PFSK-1 (cell line): ENCODE results near the gene SPEF2.

Experiments
- FOXP2 ChIP-seq: optimal IDR thresholded peaks from 2 replicates; pipeline ENCODE3; 2011; ENCODE audit warnings: borderline replicate concordance, control low read depth, inconsistent platforms; ENCODE audit not compliant: insufficient read depth; ENCODE audit errors: extremely low read length, extremely low read depth
- POLR2AphosphoS5 ChIP-seq: IDR thresholded peaks from 2 replicates; pipeline ENCODE4 v1.6.1; 2012; ENCODE audit warnings: low read depth, mild to moderate bottlenecking, control low read depth, low read length, moderate library complexity
- SIN3A ChIP-seq: IDR thresholded peaks from 2 replicates; pipeline ENCODE4 v1.6.1; 2012; ENCODE audit warnings: mild to moderate bottlenecking, low read length, moderate library complexity, borderline replicate concordance; ENCODE audit not compliant: insufficient read depth
- TAF1 ChIP-seq: IDR thresholded peaks from 2 replicates; pipeline ENCODE4 v1.6.1; 2012; ENCODE audit warnings: low read length, control low read depth, borderline replicate concordance; ENCODE audit not compliant: insufficient read depth
- TF ChIP-seq, protein P1 (sequence below), 2 experiments: IDR thresholded peaks; 2 replicates each; pipeline versions ENCODE4 v1.6.1 to v1.8.0; 2011 to 2012; ENCODE audit warnings: low read depth in 2 of 2, low read length in 2 of 2, control low read depth in 1 of 2, inconsistent platforms in 1 of 2, mild to moderate bottlenecking in 1 of 2, moderate library complexity in 1 of 2; ENCODE audit not compliant: insufficient read depth in 1 of 2

SPEF2 gene

DNA sequence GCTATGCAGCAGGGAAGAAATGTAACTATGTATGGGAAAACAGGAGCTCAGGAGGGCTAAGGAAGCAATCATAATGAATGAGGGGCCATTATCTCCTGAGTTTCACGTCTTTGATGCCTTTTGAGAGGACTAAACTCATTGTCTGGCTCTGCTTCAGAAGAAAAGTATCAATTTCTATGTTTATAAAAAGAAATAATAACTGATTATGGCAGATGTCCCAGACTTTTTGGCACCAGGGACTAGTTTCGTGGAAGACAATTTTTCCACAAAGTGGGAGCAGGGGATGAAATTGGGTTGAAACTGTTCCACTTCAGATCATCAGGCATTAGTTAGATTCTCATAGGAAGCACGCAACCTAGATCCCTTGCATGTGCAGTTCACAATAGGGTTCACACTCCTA, 230.3 kb downstream of the SPEF2 start:
- no peak for TF ChIP-seq SIN3A
- no peak for TF ChIP-seq POLR2AphosphoS5
- TF ChIP-seq, protein P1, sequence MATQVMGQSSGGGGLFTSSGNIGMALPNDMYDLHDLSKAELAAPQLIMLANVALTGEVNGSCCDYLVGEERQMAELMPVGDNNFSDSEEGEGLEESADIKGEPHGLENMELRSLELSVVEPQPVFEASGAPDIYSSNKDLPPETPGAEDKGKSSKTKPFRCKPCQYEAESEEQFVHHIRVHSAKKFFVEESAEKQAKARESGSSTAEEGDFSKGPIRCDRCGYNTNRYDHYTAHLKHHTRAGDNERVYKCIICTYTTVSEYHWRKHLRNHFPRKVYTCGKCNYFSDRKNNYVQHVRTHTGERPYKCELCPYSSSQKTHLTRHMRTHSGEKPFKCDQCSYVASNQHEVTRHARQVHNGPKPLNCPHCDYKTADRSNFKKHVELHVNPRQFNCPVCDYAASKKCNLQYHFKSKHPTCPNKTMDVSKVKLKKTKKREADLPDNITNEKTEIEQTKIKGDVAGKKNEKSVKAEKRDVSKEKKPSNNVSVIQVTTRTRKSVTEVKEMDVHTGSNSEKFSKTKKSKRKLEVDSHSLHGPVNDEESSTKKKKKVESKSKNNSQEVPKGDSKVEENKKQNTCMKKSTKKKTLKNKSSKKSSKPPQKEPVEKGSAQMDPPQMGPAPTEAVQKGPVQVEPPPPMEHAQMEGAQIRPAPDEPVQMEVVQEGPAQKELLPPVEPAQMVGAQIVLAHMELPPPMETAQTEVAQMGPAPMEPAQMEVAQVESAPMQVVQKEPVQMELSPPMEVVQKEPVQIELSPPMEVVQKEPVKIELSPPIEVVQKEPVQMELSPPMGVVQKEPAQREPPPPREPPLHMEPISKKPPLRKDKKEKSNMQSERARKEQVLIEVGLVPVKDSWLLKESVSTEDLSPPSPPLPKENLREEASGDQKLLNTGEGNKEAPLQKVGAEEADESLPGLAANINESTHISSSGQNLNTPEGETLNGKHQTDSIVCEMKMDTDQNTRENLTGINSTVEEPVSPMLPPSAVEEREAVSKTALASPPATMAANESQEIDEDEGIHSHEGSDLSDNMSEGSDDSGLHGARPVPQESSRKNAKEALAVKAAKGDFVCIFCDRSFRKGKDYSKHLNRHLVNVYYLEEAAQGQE (IDR thresholded peaks at IDR 0.05; ENCODE audit: insufficient read depth in 1 of 2, low read depth in 2 of 2, low read length in 2 of 2): no peak
- TF ChIP-seq TAF1: no peak
- no peak for TF ChIP-seq FOXP2

DNA sequence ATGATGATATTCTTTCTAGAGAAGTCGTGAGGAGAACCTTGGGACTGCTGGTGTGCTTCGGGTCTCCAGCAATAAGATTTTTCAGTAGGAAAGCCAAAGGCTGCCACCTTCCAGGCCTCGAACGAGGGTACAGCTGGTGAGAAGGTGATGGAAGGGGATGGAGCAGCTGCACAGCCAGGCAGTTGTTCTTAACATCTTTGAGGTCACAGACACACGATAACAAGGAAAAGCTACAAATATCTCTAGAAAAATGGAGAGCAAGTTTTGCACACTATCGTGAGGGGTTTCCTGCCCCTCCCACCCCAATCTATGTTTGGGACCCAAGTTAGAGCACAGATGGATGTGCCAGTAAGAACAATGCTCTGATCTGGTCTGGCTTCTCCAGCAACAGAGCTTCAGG, 232.2 kb downstream of the SPEF2 start:
- TF ChIP-seq, protein P1 (IDR thresholded peaks at IDR 0.05; ENCODE audit: insufficient read depth in 1 of 2, low read depth in 2 of 2, low read length in 2 of 2): no peak
- no peak for TF ChIP-seq TAF1
- TF ChIP-seq SIN3A: no peak
- TF ChIP-seq FOXP2: no peak
- TF ChIP-seq POLR2AphosphoS5: no peak

DNA sequence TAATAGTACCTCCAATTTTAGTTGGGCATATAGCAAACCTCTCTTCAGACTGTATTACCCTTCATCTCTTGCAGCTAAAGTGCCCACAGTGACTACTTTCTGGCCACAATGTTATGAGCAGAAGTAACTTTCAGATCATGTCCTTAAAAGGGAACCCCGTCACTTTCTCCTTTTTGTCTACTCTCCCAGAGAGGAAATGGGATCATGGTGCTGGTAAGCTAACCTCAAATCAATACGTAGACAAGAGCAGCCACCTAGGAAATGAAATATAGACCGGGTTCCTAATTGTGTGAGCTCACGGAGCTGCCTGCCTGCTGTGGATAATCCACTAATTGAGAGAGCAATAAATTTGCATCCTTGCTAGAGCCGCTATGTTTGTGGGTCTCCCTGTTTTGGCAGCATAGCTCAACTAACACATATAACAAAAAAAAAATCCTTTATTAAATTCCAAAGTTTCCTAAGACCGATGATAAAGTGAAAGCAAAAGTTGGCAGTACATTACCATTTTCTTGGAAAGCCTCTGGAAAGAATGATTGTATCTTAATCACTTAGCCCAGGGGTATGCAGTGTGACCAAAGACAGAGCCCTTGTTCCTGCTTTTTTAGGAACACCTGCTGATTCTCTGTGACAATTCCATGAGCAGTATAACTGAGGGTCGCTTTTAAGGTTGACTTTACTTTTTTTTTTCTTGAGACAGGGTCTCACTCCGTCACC, 233.5 kb downstream of the SPEF2 start:
- no peak for TF ChIP-seq TAF1
- TF ChIP-seq SIN3A: no peak
- TF ChIP-seq FOXP2: no peak
- TF ChIP-seq POLR2AphosphoS5: no peak
- TF ChIP-seq, protein P1 (IDR thresholded peaks at IDR 0.05; ENCODE audit: insufficient read depth in 1 of 2, low read depth in 2 of 2, low read length in 2 of 2): no peak

DNA sequence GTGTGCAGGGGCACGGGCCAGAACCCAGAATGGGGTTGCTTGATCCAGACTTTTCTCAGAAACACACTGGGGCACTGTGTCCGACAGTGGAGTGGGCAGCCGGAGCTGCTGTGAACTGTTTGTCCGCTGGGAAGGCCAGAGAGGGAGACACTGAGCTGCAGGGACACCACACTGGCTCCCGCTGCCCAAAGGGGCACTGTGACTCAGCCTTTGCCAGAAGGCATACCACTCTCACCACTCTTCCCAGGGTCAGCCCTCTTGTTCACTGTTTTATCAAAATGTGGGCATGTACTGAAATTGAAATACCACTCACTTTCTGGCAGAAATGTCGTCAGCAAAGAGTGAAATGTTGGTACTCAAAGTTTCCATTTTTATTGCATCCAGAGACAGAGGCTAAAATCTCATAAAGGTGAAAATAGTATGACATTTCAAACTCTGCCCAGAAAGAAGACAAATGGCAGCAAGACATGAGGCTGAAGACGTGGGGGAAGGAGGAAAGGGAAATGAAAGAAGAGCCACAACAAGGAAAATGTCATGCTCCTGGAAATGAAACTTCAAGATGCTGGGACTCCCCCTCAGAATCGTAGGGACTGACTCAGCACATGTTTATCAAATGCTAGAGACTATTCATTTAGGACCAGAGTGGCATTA, 234.5 kb downstream of the SPEF2 start:
- TF ChIP-seq, protein P1 (IDR thresholded peaks at IDR 0.05; ENCODE audit: insufficient read depth in 1 of 2, low read depth in 2 of 2, low read length in 2 of 2): no peak
- TF ChIP-seq FOXP2 (no peak), POLR2AphosphoS5 (no peak), TAF1 (no peak), SIN3A (no peak)

DNA sequence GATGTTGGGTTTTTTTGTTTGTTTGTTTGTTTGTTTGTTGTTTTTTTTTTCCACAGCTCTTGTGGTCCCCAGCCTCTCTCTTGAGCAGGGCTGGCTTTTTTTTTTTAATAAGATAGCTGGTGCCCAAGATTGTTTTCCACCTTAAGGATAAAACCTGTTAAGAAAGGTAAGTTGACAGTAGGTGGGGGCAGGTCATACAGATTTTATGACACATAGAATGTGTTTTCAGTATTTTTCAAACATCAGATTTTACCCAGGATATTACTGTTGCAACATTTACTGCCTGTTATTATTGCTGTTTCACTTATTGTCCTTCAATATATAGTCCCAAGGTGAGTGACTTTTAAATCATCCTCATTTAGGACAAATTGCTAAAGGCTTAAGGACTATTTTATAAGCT, 235.1 kb downstream of the SPEF2 start:
- no peak for TF ChIP-seq TAF1
- TF ChIP-seq POLR2AphosphoS5: no peak
- TF ChIP-seq SIN3A: no peak
- TF ChIP-seq FOXP2: no peak
- TF ChIP-seq, protein P1 (IDR thresholded peaks at IDR 0.05; ENCODE audit: insufficient read depth in 1 of 2, low read depth in 2 of 2, low read length in 2 of 2): no peak
